Stimulated activated naive CD4-positive, alpha-beta T cell treated with Interleukin-2 at 50 U/mL for 16 hours (primary cell): Measurements from ENCODE around the gene RPL39.
A peak's percentile ranks its signal among the peaks of the same experiment; 100 is the strongest.
"Not testable (repeated sequence)": the region's sequence is repeated elsewhere in the genome, so short reads cannot be mapped to it uniquely, and the experiment has no call there.

ENCODE experiments used
- DNase-seq: peaks from one replicate; lab custom pipeline; 2025; lab: John Stamatoyannopoulos, UW

RPL39 gene

GRCh38 chrX:119763181-119763580 is 28.2 kb downstream of the RPL39 start:
- DNase-seq: no peak

GRCh38 chrX:119762718-119763117 is 28.7 kb downstream of the RPL39 start:
- no peak for DNase-seq

- DNase-seq: no peak
These were observed 31.2 kb downstream of the RPL39 start for GRCh38 chrX:119760026-119760877.

- DNase-seq: no peak
These were observed 32.1 kb downstream of the RPL39 start for GRCh38 chrX:119759248-119759766.

GRCh38 chrX:119758731-119759247 is 32.6 kb downstream of the RPL39 start:
- no peak for DNase-seq

GRCh38 chrX:119757979-119758730 is 33.3 kb downstream of the RPL39 start, which contains the start of gene SOWAHD:
Gene SOWAHD, plus strand, starts transcription at chrX:119758588. Its CDS starts 80 bp downstream, at chrX:119758668.
- DNase-seq: no peak

- DNase-seq: no peak
These were observed 33.8 kb downstream of the RPL39 start for GRCh38 chrX:119757646-119757978.

- no peak for DNase-seq
These were observed 34.3 kb downstream of the RPL39 start for GRCh38 chrX:119756926-119757635.

GRCh38 chrX:119755981-119756533 is 35.4 kb downstream of the RPL39 start:
- DNase-seq: peak; percentile 28

GRCh38 chrX:119753639-119754257 is 37.7 kb downstream of the RPL39 start:
- peak; percentile 14 for DNase-seq

- DNase-seq: no peak
These were observed 38.4 kb downstream of the RPL39 start for GRCh38 chrX:119753001-119753400.

- not testable (repeated sequence) for DNase-seq
These were observed 40.7 kb downstream of the RPL39 start for GRCh38 chrX:119750751-119751150.

GRCh38 chrX:119750131-119750530 is 41.3 kb downstream of the RPL39 start:
- DNase-seq: not testable (repeated sequence)

GRCh38 chrX:119745283-119745848 is 46.1 kb downstream of the RPL39 start:
- DNase-seq: no peak

GRCh38 chrX:119738742-119739141 is 52.7 kb downstream of the RPL39 start:
- no peak for DNase-seq
